Hepatocyte (in vitro differentiated cells): ENCODE results near the gene NKPD1. TPM values are rescaled to one million over a fixed set of nuclear protein-coding genes. Genes with fewer than 3 reads are reported as not detected.
A peak's percentile ranks its signal among the peaks of the same experiment; 100 is the strongest.

Experiments
- DNase-seq: peaks from one replicate; pipeline ENCODE4 v3.0.0-alpha.2; 2016; ENCODE audit warnings: low spot score
- H2AFZ ChIP-seq: fragments of 200-600 bp; sonication (generic); 2 replicates; pipeline ENCODE4 v1.6.0; 2016; ENCODE audit warnings: antibody characterized with exemption, mild to moderate bottlenecking
- H3K27ac ChIP-seq: fragments of 200-600 bp; sonication (generic); 2 replicates; pipeline ENCODE4 v1.5.1; 2016; ENCODE audit warnings: mild to moderate bottlenecking
- H3K27me3 ChIP-seq: fragments of 200-600 bp; sonication (generic); 2 replicates; pipeline ENCODE4 v1.6.1; 2016
- H3K36me3 ChIP-seq: fragments of 200-600 bp; sonication (generic); replicated peaks from 2 replicates; pipeline ENCODE4 v1.5.1; 2016; ENCODE audit warnings: low read depth; ENCODE audit not compliant: insufficient read depth
- H3K4me1 ChIP-seq: fragments of 200-600 bp; sonication (generic); 2 replicates; pipeline ENCODE4 v1.5.1; 2016; ENCODE audit warnings: mild to moderate bottlenecking, moderate library complexity; ENCODE audit not compliant: insufficient read depth
- H3K4me2 ChIP-seq: fragments of 200-600 bp; sonication (generic); 2 replicates; pipeline ENCODE4 v1.6.0; 2016
- H3K4me3 ChIP-seq: fragments of 200-600 bp; sonication (generic); 2 replicates; pipeline ENCODE4 v1.5.1; 2016; ENCODE audit warnings: mild to moderate bottlenecking
- H3K79me2 ChIP-seq: fragments of 200-600 bp; sonication (generic); 2 replicates; pipeline ENCODE4 v1.6.0; 2017; ENCODE audit warnings: mild to moderate bottlenecking
- H3K9me2 ChIP-seq: fragments of 200-600 bp; sonication (generic); replicated peaks from 2 replicates; pipeline ENCODE4 v1.6.0; 2017; ENCODE audit warnings: mild to moderate bottlenecking; ENCODE audit not compliant: insufficient read depth
- H3K9me3 ChIP-seq: fragments of 200-600 bp; sonication (generic); 2 replicates; pipeline ENCODE4 v1.5.1; 2016; ENCODE audit warnings: low read depth, mild to moderate bottlenecking
- H4K20me1 ChIP-seq: fragments of 200-600 bp; sonication (generic); 2 replicates; pipeline ENCODE4 v1.6.0; 2016; ENCODE audit warnings: mild to moderate bottlenecking; ENCODE audit not compliant: insufficient read depth, poor library complexity, severe bottlenecking
- CTCF ChIP-seq: fragments of 200-600 bp; sonication (generic); IDR thresholded peaks from 2 replicates; pipeline ENCODE4 v1.5.1; 2016; ENCODE audit warnings: antibody characterized with exemption, mild to moderate bottlenecking; ENCODE audit not compliant: poor library complexity
- EZH2 ChIP-seq: fragments of 200-600 bp; sonication (generic); IDR thresholded peaks from 2 replicates; pipeline ENCODE4 v1.6.1; 2016; ENCODE audit warnings: antibody characterized with exemption, mild to moderate bottlenecking, borderline replicate concordance
- EZH2phosphoT487 ChIP-seq: fragments of 200-600 bp; sonication (generic); IDR thresholded peaks from one replicate; pipeline ENCODE4 v1.6.1; 2018; ENCODE audit warnings: antibody characterized with exemption, mild to moderate bottlenecking, low read depth, moderate library complexity; ENCODE audit not compliant: unreplicated experiment, severe bottlenecking
- WGBS: methylation state at CpG from one replicate; pipeline ENCODE4 v1.1.6; 2016; ENCODE audit warnings: low lambda C conversion rate; ENCODE audit errors: missing lambda C conversion rate; 5-methylcytosine and 5-hydroxymethylcytosine counted together
- polyA plus RNA-seq: library from polyadenylated mRNA; unstranded; fragments of >200 nt; fragmentation: Nextera tagmentation; extraction: Ambion mirVana; gene quantifications from 2 replicates; pipeline ENCODE4 v1.2.1, GENCODE V29; 2016
- total RNA-seq: library from RNA; depleted of rRNA; stranded (reverse); fragments of >200 nt; gene quantifications from 2 replicates; pipeline ENCODE4 v1.2.3, GENCODE V29; 2014

The NKPD1 gene
- total and polyA plus RNA-seq, 2 experiments from 2014 or later, result 0.27 to 0.50 TPM

GRCh38 chr19:45128146-45128545 is 32.6 kb downstream of the NKPD1 start:
- no peak for DNase-seq
- H3K27me3 ChIP-seq, result no peaks in the 10 kb centered on the region
- peaks cover 90% of the 10 kb centered on the region for H3K79me2 ChIP-seq
- no peaks in the 10 kb centered on the region for H3K36me3 ChIP-seq
- no peak overlapping the region for H2AFZ ChIP-seq
- no peak for TF ChIP-seq EZH2
- peaks cover 64% of the 10 kb centered on the region for H4K20me1 ChIP-seq
- H3K27ac ChIP-seq, result no peak overlapping the region
- H3K4me1 ChIP-seq, result peaks cover 2% of the 10 kb centered on the region
- H3K4me2 ChIP-seq, result no peak overlapping the region
- WGBS, result 89% methylated on average over 5 of the region's 5 CpGs
- no peaks in the 10 kb centered on the region for H3K9me3 ChIP-seq
- H3K9me2 ChIP-seq, result no peaks in the 10 kb centered on the region
- no peak overlapping the region for H3K4me3 ChIP-seq

GRCh38 chr19:45126654-45127053 is 34.1 kb downstream of the NKPD1 start:
- Histone ChIP-seq H3K36me3 (no peaks in the 10 kb centered on the region), H3K79me2 (peaks cover 90% of the 10 kb centered on the region), H3K9me2 (no peaks in the 10 kb centered on the region), H3K4me2 (no peak overlapping the region), H3K27me3 (no peaks in the 10 kb centered on the region), H3K4me3 (no peak overlapping the region), H2AFZ (no peak overlapping the region), H3K27ac (no peak overlapping the region), H3K4me1 (peaks cover 3% of the 10 kb centered on the region), H4K20me1 (peaks cover 68% of the 10 kb centered on the region), H3K9me3 (no peaks in the 10 kb centered on the region)
- DNase-seq, result no peak
- WGBS, result 89% methylated on average over 7 of the region's 7 CpGs
- TF ChIP-seq EZH2 (no peak), CTCF (no peak), EZH2phosphoT487 (no peak)

- Histone ChIP-seq H3K9me2 (no peaks in the 10 kb centered on the region), H3K27ac (no peak overlapping the region), H3K79me2 (peaks cover 94% of the 10 kb centered on the region), H3K27me3 (no peaks in the 10 kb centered on the region), H4K20me1 (peaks cover 68% of the 10 kb centered on the region), H3K4me3 (no peak overlapping the region), H3K4me2 (no peak overlapping the region), H3K9me3 (no peaks in the 10 kb centered on the region), H2AFZ (no peak overlapping the region), H3K4me1 (peaks cover 3% of the 10 kb centered on the region), H3K36me3 (no peaks in the 10 kb centered on the region)
- DNase-seq, result peak; percentile 83
- WGBS, result 58% methylated on average over 12 of the region's 12 CpGs
- TF ChIP-seq EZH2 (no peak), CTCF (peak; percentile 64)
Observed at GRCh38 chr19:45125975-45126493, 34.7 kb downstream of the NKPD1 start.

- Histone ChIP-seq H3K9me2 (no peaks in the 10 kb centered on the region), H3K9me3 (no peaks in the 10 kb centered on the region), H2AFZ (no peak overlapping the region), H3K79me2 (peaks cover 98% of the 10 kb centered on the region), H4K20me1 (peaks cover 68% of the 10 kb centered on the region), H3K36me3 (no peaks in the 10 kb centered on the region), H3K27me3 (no peaks in the 10 kb centered on the region), H3K27ac (no peak overlapping the region), H3K4me3 (no peak overlapping the region), H3K4me2 (no peak overlapping the region), H3K4me1 (peaks cover 3% of the 10 kb centered on the region)
- 93% methylated on average over 9 of the region's 9 CpGs for WGBS
- TF ChIP-seq CTCF (no peak), EZH2phosphoT487 (no peak), EZH2 (no peak)
- DNase-seq, result no peak
Observed at GRCh38 chr19:45125360-45125759, 35.4 kb downstream of the NKPD1 start.
